GM18499 (cell line): ENCODE measurements around the gene KCMF1.
"Not testable (repeated sequence)": the region's sequence is repeated elsewhere in the genome, so short reads cannot be mapped to it uniquely, and the experiment has no call there.

ENCODE experiments used
- ATAC-seq: cut with Tn5 transposase; IDR thresholded peaks from one replicate; pipeline ENCODE4 v1.9.1; 2021; ENCODE audit warnings: moderate number of reproducible peaks; ENCODE audit not compliant: insufficient read depth, unreplicated experiment

KCMF1 gene

GRCh38 chr2:84970868-84971509 lies at the start of gene KCMF1:
Gene KCMF1 (plus strand): TSS chr2:84971161. CDS start chr2:84971452, 291 bp downstream.
- ATAC-seq, result no peak

- ATAC-seq, result no peak
These were observed 48.0 kb upstream of the KCMF1 start for GRCh38 chr2:84923009-84923408.

- ATAC-seq, result no peak
These were observed 46.5 kb upstream of the KCMF1 start for GRCh38 chr2:84924173-84925106.

- no peak for ATAC-seq
These were observed 45.6 kb upstream of the KCMF1 start for GRCh38 chr2:84925336-84925723.

- ATAC-seq, result peak; percentile 71
These were observed 45.1 kb upstream of the KCMF1 start for GRCh38 chr2:84925724-84926376.

GRCh38 chr2:84927275-84927627 lies 43.7 kb upstream of the KCMF1 start:
- no peak for ATAC-seq

GRCh38 chr2:84931384-84931821 lies 39.6 kb upstream of the KCMF1 start:
- peak; percentile 64 for ATAC-seq

GRCh38 chr2:84938194-84938879 lies 32.6 kb upstream of the KCMF1 start:
- peak; percentile 31 for ATAC-seq

GRCh38 chr2:84939426-84940087 lies 31.4 kb upstream of the KCMF1 start:
- peak; percentile 57 for ATAC-seq

GRCh38 chr2:84940088-84940470 lies 30.9 kb upstream of the KCMF1 start:
- ATAC-seq, result no peak

- no peak for ATAC-seq
These were observed 30.0 kb upstream of the KCMF1 start for GRCh38 chr2:84940831-84941412.

- no peak for ATAC-seq
These were observed 28.8 kb upstream of the KCMF1 start for GRCh38 chr2:84942166-84942565.

- ATAC-seq, result peak; percentile 30
These were observed 28.0 kb upstream of the KCMF1 start for GRCh38 chr2:84942964-84943421.

GRCh38 chr2:84944295-84944909 lies 26.6 kb upstream of the KCMF1 start:
- no peak for ATAC-seq

- not testable (repeated sequence) for ATAC-seq
These were observed 25.1 kb upstream of the KCMF1 start for GRCh38 chr2:84945838-84946203.

GRCh38 chr2:84946204-84947009 lies 24.6 kb upstream of the KCMF1 start:
- ATAC-seq, result peak; percentile 49

GRCh38 chr2:84947010-84947593 lies 23.9 kb upstream of the KCMF1 start:
- no peak for ATAC-seq

GRCh38 chr2:84953535-84953934 lies 17.4 kb upstream of the KCMF1 start:
- ATAC-seq, result no peak
